ENCODE results near the gene MALRD1. TPM values are rescaled to one million over a fixed set of nuclear protein-coding genes. Genes with fewer than 3 reads are reported as not detected.

MALRD1 gene
- 6.2 TPM for total RNA-seq

GRCh38 chr10:19048489-19048888 lies at the start of gene MALRD1:
Gene MALRD1, plus strand, starts transcription at chr10:19048801. Its CDS starts 138 bp downstream, at chr10:19048939.

Data from camera-type eye (tissue), 1 donor.